Stimulated activated CD8-positive, alpha-beta memory T cell treated with anti-CD3 and anti-CD28 coated beads, Interleukin-15, amount 100 ng/mL, for 24 hours (primary cell): ENCODE data around the gene TMEM187.
A peak's percentile ranks its signal among the peaks of the same experiment; 100 is the strongest.
"Not testable (repeated sequence)": the region's sequence is repeated elsewhere in the genome, so short reads cannot be mapped to it uniquely, and the experiment has no call there.

Source experiments
- DNase-seq: peaks from one replicate; pipeline ENCODE4 v3.0.0-alpha.2; 2020; ENCODE audit warnings: low read depth

TMEM187 gene

DNA sequence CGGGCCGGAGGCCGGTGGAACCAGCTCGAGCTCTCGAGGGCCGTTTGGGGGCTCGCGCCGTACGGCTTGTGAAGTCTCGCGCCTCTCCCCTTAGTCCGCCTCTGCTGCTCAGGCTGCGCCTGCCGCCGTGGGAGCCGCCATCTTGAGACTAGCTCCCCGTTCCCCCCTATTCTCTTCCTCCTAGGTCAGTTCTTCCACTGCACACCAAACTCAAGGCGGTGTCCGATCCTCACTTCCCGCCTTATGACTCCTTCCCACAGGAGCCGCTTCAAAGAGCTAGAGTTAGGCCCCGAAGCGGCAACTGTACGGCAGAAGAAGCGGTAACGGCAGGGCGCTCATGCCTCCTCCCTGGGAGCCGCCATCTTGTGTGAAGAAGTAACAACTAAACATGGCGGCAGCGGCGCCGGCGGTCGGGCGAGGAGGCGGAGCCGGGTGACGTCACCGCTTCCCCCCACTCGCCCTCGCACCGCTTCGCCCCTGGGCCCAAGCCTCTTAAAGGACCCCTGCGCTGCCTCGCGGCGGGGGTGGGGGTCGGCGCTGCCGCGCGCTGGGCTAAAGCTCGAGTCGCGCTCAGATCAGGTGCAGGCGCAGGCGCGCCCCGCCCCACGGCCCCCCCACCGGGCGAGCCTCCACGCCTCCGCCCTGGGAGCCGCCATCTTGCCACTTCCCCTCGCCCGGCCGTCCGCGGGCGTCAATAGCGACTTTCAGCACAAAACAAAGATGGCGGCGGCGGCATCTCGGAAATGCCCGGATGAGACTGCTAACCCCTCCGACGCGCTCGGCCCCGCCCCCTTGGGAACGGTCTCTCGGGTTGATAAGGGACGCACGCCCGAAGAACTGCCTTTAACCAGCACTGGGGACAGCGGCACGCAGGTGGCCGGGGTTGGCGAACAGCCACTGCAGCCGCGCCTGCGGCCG, 845 bp upstream of the TMEM187 start, which contains the start of gene HCFC1:
Gene HCFC1, minus strand, starts transcription at position 369 of the 918 bp plus-strand sequence. CDS start 978 bp downstream, outside the sequence.
- peak; percentile 68 for DNase-seq

DNA sequence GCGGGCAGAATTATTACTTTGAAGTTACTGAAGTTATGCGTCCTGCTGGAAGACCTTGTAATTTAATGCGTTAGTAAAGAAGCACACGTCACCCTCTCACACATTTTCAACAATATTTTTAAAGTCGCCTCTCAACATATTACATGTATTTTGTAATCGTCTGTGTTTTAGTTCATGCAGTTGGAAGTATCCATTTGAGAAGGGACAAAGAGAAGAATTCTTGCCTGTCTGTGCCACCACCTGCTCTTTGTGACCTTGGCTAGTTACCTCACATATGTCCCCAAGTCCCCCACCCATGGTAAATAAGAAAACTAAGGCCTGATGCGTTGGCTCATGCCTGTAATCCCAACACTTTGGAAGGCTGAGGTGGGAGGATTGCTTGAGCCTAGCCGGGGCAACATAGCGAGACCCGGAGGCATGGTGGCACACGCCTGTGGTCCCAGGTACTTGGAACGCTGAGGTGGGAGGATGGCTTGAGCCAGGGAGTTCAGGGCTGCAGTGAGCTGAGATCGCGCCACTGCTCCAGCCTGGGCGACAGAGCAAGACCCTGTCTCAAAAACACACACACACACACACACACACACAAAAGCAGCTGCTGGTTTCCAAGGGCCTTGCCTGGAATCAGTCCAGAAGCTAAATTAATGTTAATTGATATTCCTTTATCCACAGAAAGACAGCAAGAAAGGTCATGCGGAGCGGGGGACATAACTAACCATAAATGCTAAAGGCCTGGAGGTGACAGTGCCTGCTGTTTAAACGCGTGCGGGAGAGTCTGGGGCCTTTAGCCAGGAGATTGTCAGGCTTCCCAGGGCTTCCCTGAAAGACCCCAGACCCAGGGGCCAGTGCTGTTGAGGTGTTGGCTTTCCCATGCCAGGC, 811 bp downstream of the TMEM187 start:
- no peak for DNase-seq

GRCh38 chrX:153974003-153974725, 1.6 kb downstream of the TMEM187 start:
- no peak for DNase-seq

DNA sequence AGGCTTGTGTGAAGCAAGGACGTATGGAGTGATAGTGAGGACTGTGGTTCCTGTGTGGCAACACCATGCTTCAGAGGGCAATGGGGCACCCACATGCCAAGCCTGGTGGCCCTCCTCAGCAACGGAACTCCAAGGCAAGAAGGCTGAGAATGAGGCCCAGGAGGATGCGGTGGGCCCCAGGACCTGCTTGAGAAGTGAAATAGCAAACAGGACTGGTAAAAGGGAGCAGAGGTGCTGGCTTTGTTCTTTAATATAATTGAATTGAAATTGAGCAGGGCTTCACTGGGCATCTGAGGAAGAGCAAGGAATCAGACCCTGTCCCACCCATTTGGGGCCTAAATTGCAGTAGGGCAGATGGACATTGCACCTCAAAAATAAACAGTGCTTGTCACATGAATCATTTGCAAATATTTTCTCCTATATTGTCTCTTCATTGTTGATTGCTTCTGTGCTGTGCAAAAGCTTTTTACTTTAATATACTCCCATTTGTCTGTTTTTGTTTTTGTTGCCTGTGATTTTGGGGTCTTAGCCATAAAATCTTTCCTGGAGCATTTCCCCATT, 2.3 kb downstream of the TMEM187 start:
- no peak for DNase-seq

DNA sequence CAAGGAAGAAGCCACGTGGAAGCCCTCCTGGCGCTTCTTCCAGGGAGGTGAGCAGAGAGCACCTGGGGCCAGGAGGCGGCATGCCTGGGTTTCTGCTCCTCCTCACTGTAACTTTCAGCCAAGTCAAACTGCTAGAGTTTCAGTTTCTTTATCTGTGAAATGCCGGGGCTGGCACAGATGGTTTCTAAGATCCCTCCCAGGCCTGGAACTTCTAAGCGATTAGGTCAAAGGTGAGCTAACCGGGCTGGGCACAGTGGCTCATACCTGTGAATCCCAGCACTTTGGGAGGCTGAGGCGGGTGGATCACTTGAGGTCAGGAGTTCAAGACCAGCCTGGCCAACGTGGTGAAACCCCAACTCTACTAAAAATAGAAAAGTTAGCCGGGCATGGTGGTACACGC, 7.8 kb downstream of the TMEM187 start:
- DNase-seq = not testable (repeated sequence)

DNA sequence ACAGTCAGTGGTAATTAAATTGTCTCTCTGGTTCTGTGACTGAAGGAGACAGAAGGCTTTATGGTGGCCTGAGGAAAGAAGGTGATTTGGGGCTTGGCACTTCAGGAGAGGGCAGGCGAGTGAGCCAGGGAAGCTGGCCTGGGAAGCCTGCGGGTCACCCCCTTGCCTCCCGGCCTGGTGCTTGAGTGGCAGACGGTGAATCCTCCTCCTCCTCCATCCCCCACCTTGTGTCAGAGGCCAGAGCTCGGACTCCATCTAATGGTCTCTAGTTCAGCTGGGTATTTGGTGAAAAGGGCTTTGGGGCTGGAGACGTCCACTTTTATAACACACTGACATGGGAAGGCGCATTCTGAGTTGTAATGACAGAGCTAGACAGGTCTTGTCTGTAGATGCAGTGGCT, 8.7 kb downstream of the TMEM187 start:
- no peak for DNase-seq

DNA sequence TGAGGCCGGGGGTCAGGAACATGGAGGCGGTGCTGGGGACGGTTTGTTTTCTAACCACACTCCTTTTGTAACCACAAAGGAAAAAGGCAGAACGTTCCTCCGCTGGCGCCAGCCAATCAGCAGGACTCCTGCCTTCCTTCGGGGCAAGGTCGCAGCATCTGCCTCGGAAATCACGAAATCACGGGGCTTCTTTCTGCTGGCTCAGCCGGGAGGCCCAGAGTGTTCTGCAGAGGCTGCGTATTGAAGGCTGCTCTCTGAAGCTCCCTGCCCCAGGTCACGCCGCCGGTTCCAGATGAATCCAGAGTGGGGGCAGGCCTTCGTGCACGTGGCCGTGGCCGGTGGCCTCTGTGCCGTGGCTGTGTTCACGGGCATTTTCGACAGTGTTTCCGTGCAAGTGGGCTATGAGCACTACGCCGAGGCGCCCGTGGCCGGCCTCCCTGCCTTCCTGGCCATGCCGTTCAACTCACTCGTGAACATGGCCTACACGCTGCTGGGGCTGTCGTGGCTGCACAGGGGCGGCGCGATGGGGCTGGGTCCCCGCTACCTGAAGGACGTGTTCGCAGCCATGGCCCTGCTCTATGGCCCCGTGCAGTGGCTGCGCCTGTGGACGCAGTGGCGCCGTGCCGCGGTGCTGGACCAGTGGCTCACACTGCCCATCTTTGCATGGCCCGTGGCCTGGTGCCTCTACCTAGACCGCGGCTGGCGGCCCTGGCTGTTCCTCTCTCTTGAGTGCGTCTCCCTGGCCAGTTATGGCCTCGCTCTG, 9.4 kb downstream of the TMEM187 start:
- no peak for DNase-seq

- no peak for DNase-seq
These were observed 10.8 kb downstream of the TMEM187 start for GRCh38 chrX:153983321-153983801.

DNA sequence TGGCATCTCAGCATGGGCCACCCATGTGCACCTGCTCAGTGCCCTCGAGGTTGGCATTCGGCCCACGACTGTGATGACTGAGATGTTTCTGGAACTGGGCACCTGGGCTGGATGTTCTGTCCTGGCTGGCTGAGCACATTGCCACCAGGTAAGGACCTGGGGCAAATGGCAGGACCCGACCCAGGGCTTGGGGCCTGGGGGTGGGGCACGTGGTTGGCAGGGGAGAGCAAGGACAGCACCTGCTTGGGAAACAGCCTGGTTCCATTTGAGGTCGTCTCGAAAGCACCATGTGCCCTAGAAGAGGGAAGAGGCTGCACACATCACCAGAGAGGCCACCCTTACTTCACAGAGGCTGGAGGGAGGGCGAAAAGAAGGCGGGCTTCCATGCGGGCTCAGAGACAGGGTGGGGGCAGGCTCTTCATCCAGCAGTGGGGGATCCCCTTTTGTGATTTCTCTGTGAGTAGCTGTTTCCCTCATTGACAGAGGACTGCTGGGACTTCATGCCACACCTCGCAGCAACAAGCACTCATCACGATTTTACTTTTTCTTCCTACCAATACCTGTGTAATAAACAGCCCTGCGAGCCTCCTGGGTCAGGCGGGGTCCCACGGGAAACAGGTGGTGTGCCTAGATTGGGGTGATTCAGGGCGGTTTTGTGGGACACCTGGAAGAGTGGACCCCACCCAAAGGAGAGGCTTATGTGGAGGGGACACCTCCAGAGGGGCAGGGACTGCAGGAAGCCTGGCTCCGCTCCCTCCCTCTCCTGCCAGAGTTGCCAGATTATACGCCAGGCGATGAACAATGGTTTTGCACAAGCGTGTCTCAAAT, 12.0 kb downstream of the TMEM187 start:
- DNase-seq = no peak

- no peak for DNase-seq
These were observed 15.9 kb downstream of the TMEM187 start for GRCh38 chrX:153988493-153988892.

- DNase-seq = no peak
These were observed 17.6 kb downstream of the TMEM187 start for GRCh38 chrX:153989973-153990655.

GRCh38 chrX:153991013-153991580, 18.5 kb downstream of the TMEM187 start:
- DNase-seq = no peak

GRCh38 chrX:153992180-153992579, 19.6 kb downstream of the TMEM187 start:
- no peak for DNase-seq

DNA sequence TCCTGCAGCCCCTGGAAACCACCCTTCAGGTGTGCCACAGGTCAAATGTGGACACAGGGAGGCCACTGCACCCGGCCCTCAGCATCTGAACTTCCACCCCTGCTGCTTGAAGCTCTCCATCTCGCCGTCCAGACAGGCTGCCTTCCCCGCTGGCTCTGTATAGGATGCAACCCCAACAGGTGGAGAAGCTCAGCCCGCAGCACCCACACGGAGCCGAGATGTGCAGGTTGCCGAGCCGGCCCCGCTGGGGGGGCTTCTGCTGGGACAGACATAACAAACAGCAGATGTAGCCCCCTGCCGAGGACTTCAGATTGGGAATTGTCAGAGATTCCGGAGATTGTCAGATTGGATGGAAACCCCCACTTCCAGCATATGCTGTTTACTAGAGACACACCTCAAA, 20.5 kb downstream of the TMEM187 start:
- DNase-seq = no peak

DNA sequence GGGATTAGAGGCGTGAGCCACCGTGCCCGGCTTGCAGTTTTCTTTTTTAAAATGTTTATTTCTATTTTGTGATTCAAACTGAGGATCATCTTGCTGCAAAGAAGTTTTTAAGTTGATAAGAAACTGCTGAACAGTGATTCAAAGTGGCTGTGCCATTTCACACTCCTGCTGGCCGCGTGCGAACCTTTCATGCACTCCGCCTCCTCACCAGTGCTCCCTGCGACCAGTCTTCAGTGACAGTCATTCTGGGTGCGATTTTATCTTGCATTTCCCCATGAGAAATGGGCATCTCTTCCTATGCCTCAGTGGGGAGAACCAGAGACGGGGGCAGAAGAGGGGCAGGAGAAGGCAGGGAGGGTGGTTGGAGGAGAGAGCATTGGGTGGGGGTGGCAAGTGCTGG, 21.4 kb downstream of the TMEM187 start:
- DNase-seq = no peak

DNA sequence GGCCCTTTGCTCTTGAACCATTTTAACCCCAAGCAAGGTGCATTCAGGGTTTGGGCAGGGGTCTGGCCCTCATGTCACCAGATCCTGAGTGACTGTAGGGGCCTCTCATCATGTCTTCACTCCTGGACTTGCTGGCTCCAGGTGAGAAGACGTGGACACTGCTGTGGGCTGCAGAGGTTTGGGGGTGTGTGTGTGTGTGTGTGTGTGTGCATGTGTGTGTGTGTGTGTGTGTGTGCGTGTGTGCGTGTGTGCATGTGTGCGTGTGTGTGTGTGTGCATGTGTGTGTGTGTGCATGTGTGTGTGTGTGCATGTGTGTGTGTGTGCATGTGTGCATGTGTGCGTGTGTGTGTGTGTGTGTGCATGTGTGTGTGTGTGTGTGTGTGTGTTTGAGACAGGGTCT, 21.8 kb downstream of the TMEM187 start:
- DNase-seq = not testable (repeated sequence)

GRCh38 chrX:153995504-153995903, 22.9 kb downstream of the TMEM187 start:
- no peak for DNase-seq

DNA sequence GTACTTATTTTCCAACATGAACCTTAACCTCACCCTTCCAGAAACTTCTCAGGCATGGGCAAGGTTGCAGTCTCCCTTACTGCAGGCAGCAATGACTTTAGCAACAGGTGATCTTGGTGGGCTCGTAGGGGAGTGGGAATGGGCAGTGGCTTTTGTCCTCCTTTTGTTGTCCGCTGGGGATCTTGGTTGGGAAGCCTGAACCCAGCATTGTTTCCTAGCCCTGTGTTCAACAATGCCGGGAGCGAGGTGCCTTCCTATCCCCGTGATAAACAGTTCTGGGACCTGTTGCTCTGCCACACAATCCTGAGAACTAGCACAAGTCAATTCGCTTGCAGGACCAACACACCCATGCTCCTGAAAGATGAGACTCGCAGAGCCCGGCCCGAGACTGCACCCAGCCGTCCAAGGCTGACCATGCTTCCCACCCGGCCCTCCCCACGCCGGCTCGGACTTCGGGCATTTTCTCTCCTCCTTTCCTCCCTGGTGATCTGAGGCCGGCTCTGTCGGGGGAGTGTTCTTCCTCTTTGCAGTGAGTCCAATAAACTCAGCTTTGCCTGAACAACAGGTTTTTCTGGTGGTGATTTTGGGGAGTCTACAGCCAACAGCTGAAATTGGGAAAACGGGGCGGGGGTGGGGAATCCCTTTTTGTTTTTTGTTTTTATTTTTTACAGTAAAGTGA, 26.9 kb downstream of the TMEM187 start:
- no peak for DNase-seq
